HUDEP-2 (cell line): ENCODE data around the gene RHAG.
"Not testable (repeated sequence)": the region's sequence is repeated elsewhere in the genome, so short reads cannot be mapped to it uniquely, and the experiment has no call there.

Experiments used
- DNase-seq, 76 experiments: peaks; one replicate each; lab custom pipeline; 2025; ENCODE audit not compliant: unreplicated experiment in 76 of 76; lab: John Stamatoyannopoulos, UW

RHAG gene

DNA sequence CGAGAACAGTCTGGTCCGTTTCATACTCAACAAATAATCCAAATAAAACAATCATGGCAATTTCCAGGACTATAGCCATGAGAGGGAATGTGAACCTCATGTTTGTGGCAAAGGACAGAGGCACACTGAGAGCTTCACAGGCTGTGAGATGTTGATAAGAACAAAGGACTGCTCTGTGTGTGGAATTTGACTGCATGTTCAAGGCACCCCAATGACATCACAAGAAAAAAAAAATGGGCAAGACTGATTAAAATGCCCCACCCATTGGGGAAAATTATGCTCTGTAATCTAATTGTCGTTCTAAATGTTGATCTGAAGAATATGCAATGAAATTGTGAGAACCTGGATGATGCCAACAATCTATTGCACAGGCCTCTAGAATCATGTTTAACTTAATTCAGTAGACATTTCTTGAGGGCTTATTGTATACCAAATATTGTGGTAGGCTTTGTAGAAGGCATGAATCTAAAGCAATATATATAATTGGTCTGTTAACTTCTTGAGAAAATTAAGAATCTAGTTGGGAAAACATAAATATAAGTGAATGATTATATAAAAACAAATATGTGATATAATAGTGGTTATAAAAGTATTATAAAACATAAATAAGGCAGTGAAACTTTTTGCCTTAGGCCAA, at the start of gene RHAG:
Gene RHAG (minus strand): TSS at position 127 of the 637 bp plus-strand sequence. CDS start 27 bp downstream, at position 100.
- peak in 73 of 76 experiments; percentile 29 to 99 (median 80) for DNase-seq

DNA sequence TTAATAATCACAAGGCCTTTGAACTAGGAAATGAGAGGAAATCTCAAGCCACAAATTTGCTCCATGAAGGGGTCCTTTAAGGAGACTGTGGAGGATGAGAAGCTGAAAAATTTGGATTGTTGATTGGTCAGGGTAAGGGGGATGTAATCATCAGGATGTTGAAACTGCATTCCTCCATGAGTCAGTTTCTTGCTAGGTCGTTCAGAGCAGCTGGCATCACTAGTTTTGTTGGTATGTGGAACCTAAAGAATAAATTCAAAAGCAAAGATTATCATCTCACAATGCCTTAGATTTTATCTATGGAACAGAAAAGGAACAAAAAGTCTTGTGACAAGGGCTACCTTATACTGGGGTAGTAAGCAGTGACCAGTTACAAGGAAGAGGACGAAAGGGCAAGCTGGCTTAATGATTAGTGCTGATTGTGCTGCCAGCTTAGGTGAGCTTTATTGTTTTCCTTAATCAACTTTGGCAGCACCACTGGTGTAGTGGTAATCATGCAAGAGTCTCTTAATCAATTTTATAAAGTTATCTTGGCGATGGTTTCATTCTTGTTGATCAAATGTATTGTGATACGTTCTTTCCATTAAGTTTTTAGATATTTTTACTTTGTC, 40.1 kb upstream of the RHAG start:
- no peak for DNase-seq

DNA sequence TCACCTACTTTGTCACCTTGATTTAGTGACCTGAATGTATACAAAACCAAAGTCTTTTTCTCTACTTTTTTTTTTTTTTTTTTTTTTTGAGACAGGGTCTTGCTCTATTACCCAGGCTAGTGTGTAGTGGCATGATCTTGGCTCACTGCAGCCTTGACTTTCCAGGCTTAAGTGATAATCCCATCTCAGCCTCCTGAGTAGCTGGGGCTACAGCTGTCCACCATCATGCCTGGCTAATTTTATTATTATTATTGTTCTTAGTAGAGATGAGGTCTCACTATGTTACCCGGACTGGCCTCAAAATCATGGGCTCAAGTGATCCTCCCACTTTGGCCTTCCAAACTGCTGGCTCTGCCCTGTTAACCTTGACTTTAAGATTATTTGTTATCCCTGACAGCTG, 39.2 kb upstream of the RHAG start:
- DNase-seq: no peak

DNA sequence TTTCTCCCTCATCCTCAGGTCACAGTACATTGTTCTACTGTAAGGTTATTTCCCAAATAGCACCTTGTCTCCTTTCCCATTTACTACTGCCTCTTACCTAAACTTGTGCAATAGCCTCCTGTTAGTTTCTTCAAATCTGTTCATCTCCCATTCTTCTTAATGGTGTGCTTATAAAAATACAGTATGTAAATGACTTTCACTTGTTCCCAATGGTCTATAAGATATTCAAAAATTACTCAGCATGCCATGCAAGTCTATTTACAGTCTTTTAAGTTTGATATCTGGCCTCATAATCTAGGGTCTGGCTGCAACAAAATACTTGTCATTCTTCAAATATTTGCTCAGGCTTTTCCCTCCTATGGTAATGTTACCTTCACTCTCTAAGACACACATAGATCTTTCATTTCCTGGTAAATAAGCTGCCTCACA, 31.5 kb upstream of the RHAG start:
- no peak for DNase-seq

DNA sequence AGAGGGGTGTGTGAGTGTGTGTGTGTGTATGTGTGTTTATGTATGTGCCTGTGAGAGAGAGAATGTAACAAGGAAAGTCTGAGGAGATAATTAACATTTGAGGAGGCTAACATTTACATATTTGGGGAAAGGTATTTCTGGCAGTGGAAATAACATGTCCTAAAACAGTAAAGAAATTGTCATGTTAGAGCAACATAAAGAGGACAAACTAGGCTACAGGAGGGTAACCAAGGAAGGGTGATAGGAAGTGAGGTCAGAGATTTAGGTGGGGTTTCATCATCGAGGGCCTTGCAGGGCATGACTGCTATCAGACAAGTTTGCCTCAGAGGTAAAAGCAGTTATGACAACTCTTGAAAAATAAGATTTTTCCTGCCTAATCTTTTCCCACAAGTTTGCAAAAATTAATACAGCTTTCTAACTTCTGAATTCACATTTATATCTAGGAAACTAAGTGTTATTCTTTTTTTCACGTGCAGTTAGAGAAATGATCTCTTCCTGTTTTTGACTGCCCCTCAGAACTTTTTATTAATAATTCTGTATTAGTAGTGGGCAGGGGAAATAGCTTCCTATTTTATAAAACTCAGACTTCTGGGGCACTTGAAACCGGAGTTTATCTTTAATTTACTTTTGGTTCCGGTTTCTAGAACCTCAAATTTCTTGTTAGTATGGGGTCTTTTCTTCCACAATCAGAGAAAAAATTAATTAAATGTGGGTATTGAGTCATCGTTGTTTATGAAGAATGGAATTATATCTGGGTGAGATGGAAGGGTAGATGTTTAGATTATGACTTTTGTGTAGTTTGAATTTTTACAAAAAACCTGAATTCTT, 30.5 kb upstream of the RHAG start:
- DNase-seq: peak in 16 of 76 experiments; percentile 6 to 50 (median 24)

DNA sequence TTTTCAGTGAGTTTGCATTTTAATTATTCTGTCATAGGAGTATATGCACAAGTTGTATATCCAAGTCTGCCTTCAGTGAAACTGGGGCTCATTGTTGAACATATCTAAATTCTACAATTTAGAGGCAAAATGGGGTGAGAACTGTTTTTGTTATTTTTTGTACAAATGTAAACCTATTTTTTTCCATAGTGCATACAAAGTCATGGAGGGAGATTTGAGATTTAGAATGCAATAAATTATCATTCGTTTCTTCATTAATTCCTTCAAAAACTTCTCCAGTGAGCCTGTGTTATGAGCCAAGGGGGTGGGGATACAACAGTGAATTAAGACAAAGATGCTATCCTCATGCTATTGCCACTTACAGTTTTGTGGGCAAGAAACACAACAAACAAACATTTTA, 29.8 kb upstream of the RHAG start:
- DNase-seq: no peak

DNA sequence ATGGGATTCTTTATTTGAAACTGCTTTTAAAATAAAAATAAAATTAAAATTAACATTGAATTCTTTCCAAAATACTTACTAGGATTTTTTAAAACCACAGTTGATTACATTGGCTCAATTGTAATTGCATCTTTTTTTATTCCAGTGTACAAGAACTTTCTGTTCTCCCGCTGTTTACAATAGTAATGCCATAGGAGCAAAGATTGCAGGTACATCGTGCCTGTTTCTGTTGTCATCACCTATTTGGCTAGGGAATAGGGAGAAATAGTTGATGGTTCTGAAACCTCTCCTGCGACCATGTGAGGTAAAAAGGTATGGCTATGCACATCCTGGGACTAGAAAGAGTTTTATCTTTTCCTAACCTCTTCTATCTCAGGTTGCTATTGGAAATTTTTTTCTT, 28.2 kb upstream of the RHAG start:
- no peak for DNase-seq

DNA sequence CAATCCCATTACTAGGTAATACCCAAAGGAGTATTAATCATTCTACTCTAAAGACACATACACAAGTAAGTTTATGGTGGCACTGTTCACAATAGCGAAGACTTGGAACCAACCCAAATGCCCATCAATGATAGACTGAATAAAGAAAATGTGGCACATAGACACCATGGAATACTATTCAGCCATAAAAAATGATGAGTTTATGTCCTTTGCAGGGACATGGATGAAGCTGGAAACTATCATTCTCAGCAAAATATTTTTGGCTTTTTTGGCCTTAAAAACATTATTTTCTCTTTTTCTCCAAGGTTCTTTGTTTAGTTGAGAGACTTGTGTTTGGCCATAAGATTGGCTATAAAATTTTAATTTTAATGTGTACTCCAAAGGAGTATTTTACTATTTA, 27.4 kb upstream of the RHAG start:
- DNase-seq: not testable (repeated sequence)

DNA sequence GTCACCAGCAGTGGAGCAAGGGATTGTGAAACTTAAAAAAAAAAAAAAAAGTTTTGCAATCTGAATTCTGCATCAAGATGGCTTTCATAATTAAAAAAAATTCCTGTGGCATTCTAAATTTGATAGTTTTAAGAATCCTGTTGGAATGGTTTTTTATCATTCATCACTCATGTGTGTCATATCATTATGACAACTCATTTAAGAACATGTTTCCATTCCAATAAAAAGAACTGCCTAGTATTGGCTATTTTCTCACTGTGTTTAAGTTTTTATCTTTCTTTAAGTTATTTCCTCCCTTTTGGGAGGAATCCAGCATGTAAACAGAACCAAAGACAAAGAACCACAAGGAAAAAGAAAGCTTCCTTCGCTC, 26.2 kb upstream of the RHAG start:
- no peak for DNase-seq

DNA sequence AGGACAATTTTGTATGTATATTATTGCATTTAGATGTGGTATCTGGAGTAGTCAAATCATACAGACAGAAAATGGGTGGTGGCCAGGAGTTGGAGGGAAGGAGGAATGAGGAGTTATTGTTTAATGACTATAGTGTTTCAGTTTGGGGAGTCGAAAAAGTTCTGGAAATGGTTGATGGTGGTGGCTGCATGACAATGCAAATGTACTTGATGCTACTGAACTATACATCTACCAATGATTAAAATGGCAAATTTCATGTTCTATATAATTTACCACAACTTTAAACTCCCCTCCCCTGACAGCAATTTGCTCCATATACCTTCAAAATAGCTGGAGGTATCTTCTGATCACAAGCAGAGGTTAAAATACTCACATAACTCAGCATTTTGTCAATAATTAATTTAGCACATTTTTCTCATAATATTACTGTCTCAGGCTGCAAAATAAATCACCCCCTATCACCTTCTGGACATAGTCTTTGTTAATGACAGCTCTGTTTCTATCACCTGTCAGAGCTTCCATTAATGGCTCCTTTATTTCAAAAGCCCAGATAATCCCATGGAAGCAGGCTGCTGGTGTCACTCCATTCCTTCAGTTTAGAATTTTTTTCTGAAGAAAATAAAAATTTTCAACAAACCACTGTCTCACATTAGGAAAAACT, 25.7 kb upstream of the RHAG start:
- DNase-seq: no peak

DNA sequence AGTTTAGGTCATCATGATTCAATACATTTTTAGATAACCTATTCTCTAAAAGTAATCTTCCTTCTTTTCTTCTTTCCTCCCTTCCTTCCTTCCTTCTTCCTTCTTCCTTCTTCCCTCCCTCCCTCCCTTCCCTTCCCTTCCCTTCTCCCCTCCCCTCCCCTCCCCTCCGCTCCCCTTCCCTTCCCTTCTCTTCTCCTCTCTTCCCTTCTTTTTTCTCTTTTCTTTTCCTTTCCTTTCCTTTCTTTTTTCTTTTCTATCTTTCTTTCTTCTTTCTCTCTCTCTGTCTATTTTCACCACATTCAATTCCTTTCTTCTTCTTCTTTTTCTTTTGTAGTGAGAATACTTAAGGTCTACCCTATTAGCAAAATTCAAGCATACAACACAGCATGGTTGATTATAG, 17.3 kb upstream of the RHAG start:
- no peak for DNase-seq

DNA sequence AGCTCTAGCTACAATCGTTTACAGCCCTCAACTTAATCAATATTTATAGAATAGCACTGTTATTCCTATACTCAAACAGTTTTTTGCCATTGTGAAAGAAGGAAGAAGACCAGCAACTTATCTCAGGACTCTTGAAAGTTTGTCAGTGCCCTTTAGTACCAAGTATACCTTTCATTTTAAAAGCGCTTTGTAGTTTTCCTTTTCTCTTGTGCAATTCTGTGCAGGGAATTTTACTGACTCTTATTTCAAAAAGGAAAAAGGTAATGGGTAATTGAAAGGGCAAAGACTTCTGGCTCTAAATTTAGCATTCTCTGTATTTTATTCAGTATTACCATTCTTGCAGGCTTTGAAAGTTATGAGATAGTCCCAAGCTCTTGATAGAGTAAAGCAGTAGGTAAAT, 16.8 kb upstream of the RHAG start:
- DNase-seq: no peak

DNA sequence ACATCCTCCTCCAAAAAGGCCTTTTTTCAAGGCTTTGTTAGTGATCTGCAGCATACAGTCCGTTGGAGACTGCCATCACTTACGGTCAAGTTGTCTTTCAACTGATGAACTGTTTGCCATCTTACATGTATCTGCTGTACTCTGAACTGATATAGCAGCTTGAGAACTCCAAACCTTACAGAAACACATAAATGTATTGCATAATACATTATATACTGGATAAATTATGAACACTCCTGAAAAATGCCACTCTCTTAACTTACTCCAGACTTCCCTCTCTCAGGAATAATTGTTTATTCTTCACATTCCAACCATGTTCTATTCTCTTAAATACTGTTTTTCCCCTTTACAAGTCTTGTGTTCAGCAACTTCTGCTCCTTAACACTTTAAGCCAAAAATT, 14.6 kb upstream of the RHAG start:
- no peak for DNase-seq

DNA sequence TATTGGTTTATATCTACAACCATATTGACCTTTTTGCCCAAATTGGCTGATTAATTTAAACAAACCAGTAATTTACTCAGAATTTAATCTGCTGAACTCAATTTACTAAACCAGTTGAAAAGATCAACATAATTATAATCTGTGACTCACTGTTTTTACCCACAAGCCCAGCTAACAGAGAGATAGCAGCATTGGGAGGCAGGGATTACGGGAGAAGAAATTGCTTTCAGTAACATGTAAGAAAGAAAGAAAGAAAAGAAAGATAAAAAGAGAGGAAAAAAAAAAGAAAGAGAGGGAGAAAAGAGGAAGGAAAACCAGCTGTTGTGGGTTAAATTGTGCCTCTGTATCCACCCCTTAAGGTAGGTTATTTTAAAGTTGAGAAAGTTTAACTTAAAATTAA, 13.3 kb upstream of the RHAG start:
- DNase-seq: peak in 1 of 76 experiments; percentile 18

DNA sequence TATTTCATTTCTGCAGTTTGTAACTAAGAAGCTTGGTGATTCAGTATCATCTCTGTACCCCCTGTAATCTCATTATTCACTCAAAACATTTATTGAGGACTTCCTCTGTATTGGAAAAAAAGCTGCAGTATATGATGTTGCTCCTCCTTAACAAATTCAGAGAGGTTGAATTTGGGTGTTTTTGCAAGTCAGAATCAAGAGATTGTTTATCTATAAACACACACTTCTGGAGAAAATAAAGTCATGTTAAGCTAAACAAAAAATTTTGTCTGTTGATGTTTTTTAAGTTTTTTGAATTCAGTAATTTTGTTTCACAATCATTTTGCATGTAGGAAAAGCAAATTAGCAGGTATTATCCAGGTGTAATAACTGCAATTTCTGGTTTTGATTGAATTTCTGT, 11.4 kb upstream of the RHAG start:
- no peak for DNase-seq

DNA sequence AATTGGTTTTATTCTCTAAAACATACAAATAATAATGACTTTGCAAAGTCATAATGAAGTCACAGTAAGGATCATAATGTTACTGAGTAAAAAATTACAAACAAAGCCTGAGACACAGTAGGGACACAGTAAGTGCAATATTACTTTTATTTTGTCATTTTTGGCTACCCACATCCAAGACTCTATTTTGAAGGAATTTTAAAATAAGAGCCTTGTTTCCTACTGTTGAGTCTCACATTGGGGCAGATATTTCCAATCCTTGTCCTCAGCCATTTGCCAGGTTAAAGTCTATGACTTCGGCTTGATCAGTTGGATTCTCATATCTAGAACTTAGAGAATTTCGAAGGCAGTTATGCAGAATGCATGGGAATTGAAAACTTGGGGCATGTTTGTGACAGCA, 10.8 kb upstream of the RHAG start:
- DNase-seq: peak in 1 of 76 experiments; percentile 20

DNA sequence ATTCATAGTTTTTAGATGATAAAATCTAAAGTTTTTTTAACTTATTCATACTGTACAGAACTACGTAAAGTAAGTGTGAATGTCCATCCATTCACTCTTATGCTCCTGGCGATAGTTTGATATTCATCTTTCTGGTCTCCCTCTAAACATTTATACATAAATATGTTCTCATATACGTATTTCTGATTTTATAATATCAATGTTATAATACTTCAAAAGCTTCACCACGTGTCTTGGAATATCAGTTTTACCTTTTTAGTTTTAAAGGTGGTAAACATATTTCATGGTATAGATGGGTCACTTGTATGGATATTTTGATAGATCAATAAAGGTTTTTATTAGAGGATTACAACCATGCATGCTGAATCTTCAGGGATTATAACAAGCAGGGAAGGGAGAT, 10.3 kb upstream of the RHAG start:
- peak in 1 of 76 experiments; percentile 50 for DNase-seq

DNA sequence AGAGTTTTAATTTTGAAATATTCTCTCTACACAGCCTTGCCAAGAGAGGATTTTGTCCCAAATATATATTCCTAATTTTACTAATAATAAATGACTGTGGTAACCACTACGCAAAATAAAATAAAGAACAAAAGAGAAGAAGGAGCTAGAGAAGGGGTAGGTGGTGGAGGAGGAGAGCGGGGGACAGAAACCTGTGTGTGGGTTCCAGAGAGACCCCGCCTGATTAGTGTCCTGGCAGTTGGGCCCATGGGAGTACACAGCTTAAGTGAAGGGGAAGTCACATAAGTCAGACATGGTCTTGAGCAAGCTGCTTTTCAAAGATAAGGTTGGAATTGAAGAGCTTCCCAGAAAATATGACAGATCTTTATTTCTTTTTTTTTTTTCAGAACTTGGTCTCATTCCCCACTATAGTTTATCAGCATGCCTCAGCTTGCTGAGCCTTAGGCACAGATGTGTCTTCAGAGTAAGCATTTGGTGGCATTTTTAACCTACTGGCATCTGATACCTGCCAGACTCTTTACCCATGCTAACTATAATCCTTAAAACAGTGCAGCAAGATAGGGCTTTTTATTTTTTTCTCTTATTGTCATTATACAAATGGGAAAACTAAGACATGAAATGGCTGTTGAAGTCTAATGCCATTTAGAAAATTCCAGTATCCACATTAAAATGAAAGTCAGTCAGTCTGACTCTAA, 9.6 kb upstream of the RHAG start:
- DNase-seq: peak in 74 of 76 experiments; percentile 47 to 99 (median 87)

DNA sequence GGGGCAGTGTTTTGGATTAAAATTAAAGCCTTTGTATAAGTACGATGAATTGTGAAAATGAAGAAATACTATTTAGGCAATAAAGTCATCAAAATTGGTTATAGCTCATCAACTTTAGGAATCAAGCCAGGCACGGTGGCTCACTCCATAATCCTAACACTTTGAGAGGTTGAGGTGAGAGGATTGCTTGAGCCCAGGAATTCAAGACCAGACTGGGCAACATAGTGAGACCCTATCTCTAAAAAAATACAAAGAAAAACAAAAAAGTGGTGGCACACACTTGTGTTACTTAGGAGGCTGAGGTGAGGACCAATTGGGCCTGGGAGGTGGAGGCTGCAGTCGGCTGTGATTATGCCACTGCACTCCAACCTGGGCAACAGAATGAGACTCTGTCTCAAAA, 8.5 kb upstream of the RHAG start:
- no peak for DNase-seq

DNA sequence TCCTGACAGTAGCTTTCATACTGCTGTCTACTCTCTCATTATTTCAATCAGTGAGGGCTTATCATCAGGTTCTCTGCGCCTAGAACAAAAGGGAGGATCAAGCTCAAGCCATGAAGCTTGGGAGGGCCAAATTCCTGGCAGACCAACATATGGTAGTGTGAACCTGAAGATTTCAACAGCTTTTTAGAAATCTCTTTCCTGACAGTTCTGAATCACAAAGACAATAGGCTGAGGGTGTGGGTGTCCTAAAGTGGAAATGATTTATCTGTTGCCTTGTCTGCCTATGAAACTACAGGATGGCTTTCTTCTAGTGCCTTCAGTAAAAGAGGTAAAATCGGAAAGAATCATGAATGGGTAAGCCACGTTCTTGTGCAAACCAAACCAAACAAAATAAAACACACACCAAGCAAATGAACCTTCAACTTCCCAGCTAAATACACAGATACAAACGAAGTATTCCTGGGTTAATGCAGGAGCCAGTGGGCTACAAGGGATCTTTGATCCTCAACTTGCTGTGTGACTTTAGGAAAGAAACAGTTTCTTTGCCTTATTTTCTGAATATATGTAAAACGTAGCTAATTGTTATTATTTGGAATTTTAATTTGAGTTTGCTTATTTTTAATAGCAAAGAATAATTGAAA, 2.7 kb upstream of the RHAG start:
- DNase-seq: peak in 13 of 76 experiments; percentile 4 to 61 (median 37)
